ENCODE data around the gene TNNT2. TPM values are rescaled to one million over a fixed set of nuclear protein-coding genes. Genes with fewer than 3 reads are reported as not detected.

The TNNT2 gene
- total and polyA plus RNA-seq, 4 experiments from 2014 or later = not detected

DNA sequence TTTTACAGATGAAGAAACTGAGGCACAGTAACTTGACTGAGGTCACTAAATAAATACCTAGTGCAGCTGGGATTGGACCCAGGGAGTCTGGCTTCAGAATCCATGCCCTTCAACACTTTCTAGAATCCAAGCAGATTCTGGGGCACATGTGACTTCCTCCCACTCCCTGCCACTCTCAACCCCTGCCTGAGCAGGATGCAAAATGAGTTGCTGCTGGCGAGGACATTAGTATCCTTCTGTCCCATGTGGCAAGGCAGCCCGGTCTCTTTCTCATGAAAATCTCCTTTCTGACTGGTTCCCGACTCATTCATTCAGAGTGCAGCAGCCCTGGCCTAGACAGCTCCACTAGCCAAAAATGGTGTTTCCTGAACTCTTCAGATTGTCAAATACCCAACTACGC lies 28.4 kb downstream of the TNNT2 start:
- intact Hi-C loops (cut with micrococcal nuclease) = loop anchor here (2.0 kb wide), 1 partner anchor 60 kb away; no protein-coding TSS in a partner anchor
- Mint-ChIP-seq H3K27me3 (peaks cover 21 to 22% of the 10 kb centered on the region in 2 donors), H3K9me3 (no peaks in the 10 kb centered on the region), H3K4me3 (no peak overlapping the region), H3K27ac (no peak overlapping the region), H3K36me3 (no peaks in the 10 kb centered on the region), H3K4me1 (no peaks in the 10 kb centered on the region)
- DNase-seq = no peak
- ChIA-PET CTCF (ENCODE audit: partially characterized antibody) (no interaction called here), POLR2A (ENCODE audit: partially characterized antibody) (no interaction called here)
- Histone ChIP-seq H3K36me3 (ENCODE audit: insufficient read depth, low read length) (no peaks in the 10 kb centered on the region), H3K4me1 (ENCODE audit: insufficient read depth, low read length) (no peaks in the 10 kb centered on the region), H3K9me3 (ENCODE audit: control insufficient read depth in 1 of 2, low read length in 2 of 2) (no peaks in the 10 kb centered on the region), H3K27me3 (ENCODE audit: insufficient read depth, low read length) (no peaks in the 10 kb centered on the region), H3K27ac (ENCODE audit: low read depth, low read length) (no peak overlapping the region), H3K4me3 (ENCODE audit: low read length in 2 of 2) (no peak overlapping the region)

DNA sequence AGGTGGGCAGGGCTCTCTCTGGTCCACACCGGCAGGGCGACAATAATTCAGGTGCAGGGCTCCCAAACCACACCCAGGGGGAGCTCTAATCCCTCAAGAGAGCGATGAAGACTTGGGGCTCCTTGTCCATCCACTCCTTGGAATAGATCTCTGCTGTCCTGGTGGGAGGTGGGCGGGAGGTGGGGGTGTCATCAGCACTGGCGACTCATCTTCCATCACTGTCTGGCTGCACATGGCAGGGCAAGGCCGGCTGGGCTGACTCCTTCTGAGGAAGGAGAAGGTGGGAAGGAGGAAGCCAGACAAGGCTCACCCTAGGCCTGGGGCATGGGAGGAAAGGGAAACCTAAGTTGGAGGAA lies 29.3 kb downstream of the TNNT2 start:
- Histone ChIP-seq H3K27ac (ENCODE audit: low read depth, low read length) (no peak overlapping the region), H3K27me3 (ENCODE audit: insufficient read depth, low read length) (no peaks in the 10 kb centered on the region), H3K4me1 (ENCODE audit: insufficient read depth, low read length) (no peaks in the 10 kb centered on the region), H3K9me3 (ENCODE audit: control insufficient read depth in 1 of 2, low read length in 2 of 2) (no peaks in the 10 kb centered on the region), H3K4me3 (ENCODE audit: low read length in 2 of 2) (no peak overlapping the region), H3K36me3 (ENCODE audit: insufficient read depth, low read length) (no peaks in the 10 kb centered on the region)
- CTCF ChIA-PET (ENCODE audit: partially characterized antibody) = interaction anchor here (0.6 to 0.8 kb wide), 2 partner anchors 15 to 27 kb away, joined by 3 read pairs; no protein-coding TSS in a partner anchor
- Mint-ChIP-seq H3K36me3 (no peaks in the 10 kb centered on the region), H3K9me3 (no peaks in the 10 kb centered on the region), H3K27ac (no peak overlapping the region), H3K4me1 (no peaks in the 10 kb centered on the region), H3K27me3 (peaks cover 21 to 22% of the 10 kb centered on the region in 2 donors), H3K4me3 (no peak overlapping the region)
- no peak for DNase-seq
- POLR2A ChIA-PET (ENCODE audit: partially characterized antibody) = no interaction called here
- intact Hi-C loops (cut with micrococcal nuclease) = loop anchor here (2.0 kb wide), 1 partner anchor 61 kb away; no protein-coding TSS in a partner anchor

DNA sequence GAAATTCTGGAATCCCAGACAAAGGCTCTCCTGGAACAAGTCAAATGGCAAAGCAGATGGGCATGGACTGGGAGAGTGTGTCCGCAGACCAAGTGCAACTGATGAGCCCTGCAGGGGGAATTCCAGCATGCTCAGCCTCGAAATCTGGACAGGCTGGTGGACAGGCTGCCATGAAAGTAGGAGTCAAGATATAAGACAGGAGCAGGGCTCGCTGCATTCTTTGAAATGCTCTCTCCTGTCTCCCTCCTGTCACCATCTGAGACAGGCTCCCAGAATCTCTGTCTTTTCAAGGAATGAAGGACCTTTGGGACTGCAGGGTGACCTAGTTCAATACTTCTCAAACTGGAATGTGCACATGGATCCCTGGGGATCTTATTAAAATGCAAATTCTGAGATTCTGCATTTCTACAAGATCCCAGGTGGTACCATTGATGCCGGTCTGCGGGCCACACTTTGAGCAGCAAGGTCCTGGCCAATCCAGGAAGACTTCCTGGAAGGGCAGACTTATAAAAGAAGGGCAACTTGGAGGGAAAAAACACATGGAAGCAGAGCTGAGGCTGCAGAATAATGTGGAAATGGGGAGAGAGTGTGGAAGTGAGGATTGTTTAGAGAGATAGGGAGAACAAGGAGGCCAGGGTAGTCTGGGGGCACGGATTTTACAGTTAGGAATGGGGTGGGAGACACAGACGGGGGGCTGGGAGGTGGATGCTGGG lies 29.8 kb downstream of the TNNT2 start:
- no peak overlapping the region for H3K4me3 Mint-ChIP-seq
- Histone ChIP-seq H3K9me3 (ENCODE audit: control insufficient read depth in 1 of 2, low read length in 2 of 2) (no peaks in the 10 kb centered on the region), H3K27ac (ENCODE audit: low read depth, low read length) (no peak overlapping the region), H3K36me3 (ENCODE audit: insufficient read depth, low read length) (no peaks in the 10 kb centered on the region), H3K4me3 (ENCODE audit: low read length in 2 of 2) (no peak overlapping the region), H3K27me3 (ENCODE audit: insufficient read depth, low read length) (no peaks in the 10 kb centered on the region), H3K4me1 (ENCODE audit: insufficient read depth, low read length) (no peaks in the 10 kb centered on the region)
- H3K27me3 Mint-ChIP-seq = peaks cover 20 to 21% of the 10 kb centered on the region in 2 donors
- intact Hi-C loops (cut with micrococcal nuclease) = loop anchor here (2.0 kb wide), 1 partner anchor 61 kb away; no protein-coding TSS in a partner anchor
- ChIA-PET POLR2A (ENCODE audit: partially characterized antibody) (no interaction called here), CTCF (ENCODE audit: partially characterized antibody) (interaction anchor here (0.6 to 0.8 kb wide), 2 partner anchors 14 to 27 kb away, joined by 3 read pairs; no protein-coding TSS in a partner anchor)
- no peaks in the 10 kb centered on the region for H3K4me1 Mint-ChIP-seq
- no peaks in the 10 kb centered on the region for H3K9me3 Mint-ChIP-seq
- H3K36me3 Mint-ChIP-seq = no peaks in the 10 kb centered on the region
- DNase-seq = no peak
- H3K27ac Mint-ChIP-seq = no peak overlapping the region

DNA sequence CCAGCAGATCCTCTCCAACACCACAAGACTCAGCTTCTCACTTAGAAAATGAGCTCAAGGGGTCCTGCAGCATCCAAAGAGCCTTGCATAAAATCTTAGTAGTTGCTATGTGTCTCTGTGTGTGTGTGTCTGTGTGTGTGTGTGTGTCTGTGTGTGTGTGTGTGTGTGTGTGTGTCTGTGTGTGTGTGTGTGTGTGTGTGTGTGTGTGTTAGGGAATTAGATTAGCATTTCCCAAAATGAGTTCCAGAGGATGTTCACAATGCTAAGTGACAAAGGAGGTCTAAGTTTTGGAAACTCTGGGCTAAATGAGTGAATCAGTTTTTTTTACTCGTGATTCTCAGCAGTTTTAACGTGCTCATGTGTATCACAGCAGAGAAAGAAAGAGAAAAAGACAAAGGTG lies 30.5 kb downstream of the TNNT2 start:
- intact Hi-C loops (cut with micrococcal nuclease) = no loop called here
- CTCF ChIA-PET (ENCODE audit: partially characterized antibody) = no interaction called here
- POLR2A ChIA-PET (ENCODE audit: partially characterized antibody) = no interaction called here
- no peak overlapping the region for H3K4me3 ChIP-seq (ENCODE audit: low read length in 2 of 2)
- no peaks in the 10 kb centered on the region for H3K4me1 ChIP-seq (ENCODE audit: insufficient read depth, low read length)
- Mint-ChIP-seq H3K27me3 (peaks cover 17 to 19% of the 10 kb centered on the region in 2 donors), H3K27ac (no peak overlapping the region), H3K9me3 (no peaks in the 10 kb centered on the region), H3K36me3 (no peaks in the 10 kb centered on the region), H3K4me1 (no peaks in the 10 kb centered on the region), H3K4me3 (no peak overlapping the region)
- H3K27me3 ChIP-seq (ENCODE audit: insufficient read depth, low read length) = no peaks in the 10 kb centered on the region
- H3K27ac ChIP-seq (ENCODE audit: low read depth, low read length) = no peak overlapping the region
- H3K36me3 ChIP-seq (ENCODE audit: insufficient read depth, low read length) = no peaks in the 10 kb centered on the region
- H3K9me3 ChIP-seq (ENCODE audit: control insufficient read depth in 1 of 2, low read length in 2 of 2) = no peaks in the 10 kb centered on the region
- no peak for DNase-seq

DNA sequence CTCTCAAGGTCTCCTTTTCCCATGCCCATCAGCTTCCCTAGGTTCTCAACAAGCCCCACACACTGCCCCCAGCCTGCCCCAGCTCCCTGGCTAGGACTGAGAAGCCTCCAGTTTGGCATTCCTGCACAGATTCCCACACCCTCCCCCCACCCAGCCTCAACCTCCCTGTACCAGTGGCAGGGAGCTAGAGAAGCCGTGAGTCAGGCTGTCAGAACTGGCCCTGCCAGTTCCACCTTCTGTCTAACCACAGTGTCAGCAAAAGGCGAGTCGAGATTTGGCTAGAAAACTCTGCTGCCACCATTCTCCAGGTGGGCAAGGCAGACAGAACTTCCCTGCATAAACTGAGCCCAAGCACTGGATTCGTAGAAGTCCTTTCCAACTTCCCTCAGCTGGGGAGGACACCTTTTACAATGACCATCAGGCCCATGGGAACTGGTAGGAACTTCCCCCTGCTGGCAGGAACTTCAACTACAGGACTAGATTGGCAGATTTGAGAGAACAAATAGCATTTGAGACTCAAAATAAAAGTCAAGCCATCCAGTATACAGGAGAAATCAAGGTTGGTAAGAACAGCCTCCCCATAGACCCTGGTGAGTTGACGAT lies 31.0 kb downstream of the TNNT2 start:
- no peak overlapping the region for H3K27ac ChIP-seq (ENCODE audit: low read depth, low read length)
- no peaks in the 10 kb centered on the region for H3K9me3 ChIP-seq (ENCODE audit: control insufficient read depth in 1 of 2, low read length in 2 of 2)
- no peaks in the 10 kb centered on the region for H3K27me3 ChIP-seq (ENCODE audit: insufficient read depth, low read length)
- H3K9me3 Mint-ChIP-seq = no peaks in the 10 kb centered on the region
- peaks cover 14 to 17% of the 10 kb centered on the region in 2 donors for H3K27me3 Mint-ChIP-seq
- intact Hi-C loops (cut with micrococcal nuclease) = no loop called here
- H3K36me3 ChIP-seq (ENCODE audit: insufficient read depth, low read length) = no peaks in the 10 kb centered on the region
- POLR2A ChIA-PET (ENCODE audit: partially characterized antibody) = no interaction called here
- CTCF ChIA-PET (ENCODE audit: partially characterized antibody) = no interaction called here
- H3K4me3 Mint-ChIP-seq = no peak overlapping the region
- H3K36me3 Mint-ChIP-seq = no peaks in the 10 kb centered on the region
- no peaks in the 10 kb centered on the region for H3K4me1 Mint-ChIP-seq
- no peaks in the 10 kb centered on the region for H3K4me1 ChIP-seq (ENCODE audit: insufficient read depth, low read length)
- no peak overlapping the region for H3K27ac Mint-ChIP-seq
- H3K4me3 ChIP-seq (ENCODE audit: low read length in 2 of 2) = no peak overlapping the region
- no peak for DNase-seq

DNA sequence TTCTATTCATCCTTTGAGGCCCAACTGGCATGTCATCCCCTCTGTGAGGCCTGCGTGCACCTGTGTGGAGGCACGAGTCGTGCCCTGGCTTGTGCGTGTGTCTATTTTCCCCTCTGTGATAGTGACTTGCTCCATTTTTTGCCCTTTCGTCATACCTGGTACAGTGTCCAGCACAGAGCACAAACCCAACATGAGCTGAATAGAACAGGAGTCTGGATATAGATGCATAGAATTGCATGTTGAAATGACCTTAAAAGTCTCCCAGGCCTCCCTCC lies 32.5 kb downstream of the TNNT2 start:
- no peaks in the 10 kb centered on the region for H3K4me1 ChIP-seq (ENCODE audit: insufficient read depth, low read length)
- Mint-ChIP-seq H3K4me3 (no peak overlapping the region), H3K27me3 (peaks cover 13% of the 10 kb centered on the region in 2 donors), H3K36me3 (no peaks in the 10 kb centered on the region), H3K9me3 (peaks cover 0 to 4% (median 0%) of the 10 kb centered on the region in 8 donors), H3K4me1 (no peaks in the 10 kb centered on the region), H3K27ac (no peak overlapping the region)
- CTCF ChIA-PET (ENCODE audit: partially characterized antibody) = no interaction called here
- H3K9me3 ChIP-seq (ENCODE audit: control insufficient read depth in 1 of 2, low read length in 2 of 2) = no peaks in the 10 kb centered on the region
- no peaks in the 10 kb centered on the region for H3K27me3 ChIP-seq (ENCODE audit: insufficient read depth, low read length)
- POLR2A ChIA-PET (ENCODE audit: partially characterized antibody) = no interaction called here
- no peak overlapping the region for H3K4me3 ChIP-seq (ENCODE audit: low read length in 2 of 2)
- no peaks in the 10 kb centered on the region for H3K36me3 ChIP-seq (ENCODE audit: insufficient read depth, low read length)
- no peak overlapping the region for H3K27ac ChIP-seq (ENCODE audit: low read depth, low read length)
- intact Hi-C loops (cut with micrococcal nuclease) = no loop called here
- DNase-seq = no peak

DNA sequence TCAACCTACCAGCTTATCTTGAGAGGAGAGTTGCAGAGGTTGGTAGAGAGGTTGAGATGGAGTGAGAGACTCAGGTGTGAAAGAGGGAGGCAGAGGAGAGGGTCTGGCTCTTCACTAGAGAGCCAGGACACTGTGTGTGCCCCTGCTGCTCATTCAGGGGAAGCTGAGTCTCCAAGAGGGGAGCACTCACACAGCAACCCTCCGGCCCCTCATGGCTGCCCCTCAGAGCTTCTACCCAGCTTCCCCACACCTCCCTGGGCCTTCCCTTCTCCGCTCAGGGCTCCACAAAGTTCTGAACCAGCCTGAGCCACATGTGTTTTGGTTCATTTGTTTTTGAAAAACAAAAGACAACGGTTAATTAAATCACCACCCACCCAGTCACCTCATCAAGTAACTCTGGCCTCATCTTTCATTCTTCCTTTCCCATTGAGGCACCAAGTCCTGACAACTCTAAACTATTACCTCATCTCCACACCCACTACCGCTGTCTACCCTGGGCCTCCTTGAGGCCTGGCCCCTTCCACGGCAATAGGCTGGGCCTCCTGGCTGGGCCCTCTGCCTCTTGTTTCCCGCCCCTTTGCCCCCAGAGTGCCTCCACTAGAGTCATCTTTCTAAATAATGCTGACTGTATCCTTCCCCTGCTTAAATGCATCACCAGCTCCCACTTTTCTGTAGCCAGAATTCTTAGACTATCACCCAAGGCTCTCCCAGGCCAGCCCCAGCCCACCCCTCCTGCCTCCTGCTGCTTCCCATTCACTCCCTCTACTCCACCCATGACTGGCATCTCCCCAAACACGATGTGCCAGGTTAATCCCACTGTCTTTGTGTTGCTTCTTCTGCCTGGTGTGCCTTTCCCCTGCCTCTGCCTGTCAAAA lies 33.0 kb downstream of the TNNT2 start:
- H3K27ac Mint-ChIP-seq = no peak overlapping the region
- POLR2A ChIA-PET (ENCODE audit: partially characterized antibody) = no interaction called here
- no peak overlapping the region for H3K4me3 Mint-ChIP-seq
- Histone ChIP-seq H3K36me3 (ENCODE audit: insufficient read depth, low read length) (no peaks in the 10 kb centered on the region), H3K9me3 (ENCODE audit: control insufficient read depth in 1 of 2, low read length in 2 of 2) (no peaks in the 10 kb centered on the region), H3K4me3 (ENCODE audit: low read length in 2 of 2) (no peak overlapping the region), H3K27me3 (ENCODE audit: insufficient read depth, low read length) (no peaks in the 10 kb centered on the region), H3K4me1 (ENCODE audit: insufficient read depth, low read length) (no peaks in the 10 kb centered on the region), H3K27ac (ENCODE audit: low read depth, low read length) (no peak overlapping the region)
- intact Hi-C loops (cut with micrococcal nuclease) = no loop called here
- H3K27me3 Mint-ChIP-seq = peaks cover 12 to 14% of the 10 kb centered on the region in 2 donors
- H3K4me1 Mint-ChIP-seq = no peaks in the 10 kb centered on the region
- CTCF ChIA-PET (ENCODE audit: partially characterized antibody) = no interaction called here
- peaks cover 0 to 4% (median 0%) of the 10 kb centered on the region in 8 donors for H3K9me3 Mint-ChIP-seq
- DNase-seq = no peak
- no peaks in the 10 kb centered on the region for H3K36me3 Mint-ChIP-seq

All from CD4-positive, alpha-beta memory T cell (primary cell).